Keratinocyte (primary cell): ENCODE results near the gene SYNDIG1. TPM values are rescaled to one million over a fixed set of nuclear protein-coding genes. Genes with fewer than 3 reads are reported as not detected.

Source experiments
- DNase-seq: peaks from one replicate; pipeline ENCODE4 v3.0.0-alpha.2; 2011; ENCODE audit warnings: low read depth, missing footprints, low spot score
- FAIRE-seq: peaks from 2 replicates; lab custom pipeline; 2011; peaks lifted over from hg19 to GRCh38; lab: Jason Lieb, UNC
- H2AFZ ChIP-seq: 2 replicates; pipeline ENCODE4 v1.6.0; 2012; ENCODE audit warnings: low read length, control low read depth, inconsistent platforms; ENCODE audit not compliant: control insufficient read depth
- H3K27ac ChIP-seq: 2 replicates; pipeline ENCODE4 v1.5.1; 2011; ENCODE audit warnings: low read length; ENCODE audit not compliant: control insufficient read depth, insufficient read depth
- H3K27me3 ChIP-seq: 3 replicates; pipeline ENCODE4 v1.6.0; 2011; ENCODE audit warnings: low read length; ENCODE audit not compliant: control insufficient read depth, insufficient read depth; ENCODE audit errors: extremely low read depth
- H3K36me3 ChIP-seq, 2 experiments: 2 replicates in 1 of 2; 3 replicates in 1 of 2; pipeline ENCODE4 v1.5.1; 2011; ENCODE audit warnings: low read length in 2 of 2, mild to moderate bottlenecking in 1 of 2; ENCODE audit not compliant: control insufficient read depth in 2 of 2, insufficient read depth in 2 of 2; ENCODE audit errors: extremely low read depth in 1 of 2
- H3K4me1 ChIP-seq: 3 replicates; pipeline ENCODE4 v1.5.1; 2011; ENCODE audit warnings: low read length; ENCODE audit not compliant: control insufficient read depth, insufficient read depth; ENCODE audit errors: extremely low read depth
- H3K4me2 ChIP-seq: 3 replicates; pipeline ENCODE4 v1.6.0; 2011; ENCODE audit warnings: low read depth, low read length; ENCODE audit not compliant: control insufficient read depth, insufficient read depth; ENCODE audit errors: extremely low read depth
- H3K4me3 ChIP-seq, 3 experiments: fragments of 200-600 bp in 1 of 3; sonication (generic) in 1 of 3; 2 replicates in 2 of 3; 3 replicates in 1 of 3; pipeline ENCODE4 v1.5.1; 2011 to 2016; ENCODE audit warnings: low read length in 3 of 3, mild to moderate bottlenecking in 3 of 3, control low read depth in 2 of 3, inconsistent platforms in 1 of 3, low read depth in 1 of 3, mixed read lengths in 1 of 3, mixed run types in 1 of 3, moderate library complexity in 1 of 3; ENCODE audit not compliant: control insufficient read depth in 2 of 3, insufficient read depth in 2 of 3; ENCODE audit errors: extremely low read depth in 1 of 3
- H3K79me2 ChIP-seq: 2 replicates; pipeline ENCODE4 v1.6.0; 2012; ENCODE audit warnings: low read length; ENCODE audit not compliant: control insufficient read depth, insufficient read depth
- H3K9ac ChIP-seq: 3 replicates; pipeline ENCODE4 v1.6.0; 2011; ENCODE audit warnings: low read length; ENCODE audit not compliant: control insufficient read depth, insufficient read depth; ENCODE audit errors: extremely low read depth
- H3K9me1 ChIP-seq: 3 replicates; pipeline ENCODE4 v1.6.0; 2011; ENCODE audit warnings: low read length; ENCODE audit not compliant: control insufficient read depth, insufficient read depth; ENCODE audit errors: extremely low read depth
- H3K9me3 ChIP-seq: 2 replicates; pipeline ENCODE4 v1.5.1; 2012; ENCODE audit warnings: low read depth, low read length; ENCODE audit not compliant: control insufficient read depth
- H4K20me1 ChIP-seq: 3 replicates; pipeline ENCODE4 v1.6.0; 2011; ENCODE audit warnings: low read length; ENCODE audit not compliant: control insufficient read depth, insufficient read depth; ENCODE audit errors: extremely low read depth
- CTCF ChIP-seq, 3 experiments: IDR thresholded peaks in 1 of 3; conservative IDR thresholded peaks in 1 of 3; optimal IDR thresholded peaks in 1 of 3; 2 replicates in 2 of 3; 3 replicates in 1 of 3; pipeline versions ENCODE3 to v1.5.1; 2011; ENCODE audit warnings: low read length in 3 of 3, mild to moderate bottlenecking in 3 of 3, moderate library complexity in 2 of 3, control low read depth in 1 of 3, inconsistent platforms in 1 of 3; ENCODE audit not compliant: insufficient read depth in 2 of 3; ENCODE audit errors: extremely low read depth in 1 of 3
- EZH2 ChIP-seq: IDR thresholded peaks from one replicate; pipeline ENCODE4 v1.6.1; 2012; ENCODE audit warnings: inconsistent platforms, mild to moderate bottlenecking, low read length, moderate library complexity
- dilution Hi-C: fragments of 300-500 bp; cut with MboI; formaldehyde crosslinking; loops from one replicate; pipeline ENCODE4 v1.7.0; 2020; ENCODE audit warnings: low sequenced_read_pairs; ENCODE audit not compliant: extremely low pct_ligation_motif_present
- polyA plus RNA-seq, 5 experiments: library from polyadenylated mRNA; depleted of rRNA in 3 of 5; stranded (reverse) in 3 of 5; stranded (forward) in 1 of 5; unstranded in 1 of 5; fragments of >200 nt; gene quantifications; 1 replicate in 1 of 5; 2 replicates in 3 of 5; 3 replicates in 1 of 5; pipeline versions ENCODE4 v1.2.1 to v1.2.3, GENCODE V29; 2011 to 2012; ENCODE audit warnings: missing spikeins in 2 of 5, low read depth in 1 of 5, low replicate concordance in 1 of 5

The SYNDIG1 gene
- polyA plus RNA-seq, 1 donor (not counting 4 experiments of a cell fraction or from before 2014, with no cell fraction given) = 0.38 TPM

GRCh38 chr20:24656391-24656790, 187.0 kb downstream of the SYNDIG1 start:
- Histone ChIP-seq H3K4me2 (no peak overlapping the region), H3K9me3 (no peaks in the 10 kb centered on the region), H3K27ac (no peak overlapping the region), H3K4me1 (no peaks in the 10 kb centered on the region), H3K36me3 (no peaks in the 10 kb centered on the region), H2AFZ (no peak overlapping the region), H4K20me1 (no peaks in the 10 kb centered on the region), H3K4me3 (no peak overlapping the region), H3K27me3 (no peaks in the 10 kb centered on the region), H3K9me1 (no peaks in the 10 kb centered on the region), H3K79me2 (no peaks in the 10 kb centered on the region), H3K9ac (no peak overlapping the region)
- no peak for FAIRE-seq
- DNase-seq = no peak
- dilution Hi-C loops = no loop called here
- no peak for TF ChIP-seq EZH2
- TF ChIP-seq CTCF (optimal IDR thresholded peaks at IDR 0.05 in 1 of 3, IDR thresholded peaks at IDR 0.05 in 1 of 3, conservative IDR thresholded peaks at IDR 0.05 in 1 of 3; ENCODE audit: extremely low read depth in 1 of 3, insufficient read depth in 2 of 3, low read length in 3 of 3) = no peak

GRCh38 chr20:24657196-24657595, 187.8 kb downstream of the SYNDIG1 start:
- Histone ChIP-seq H2AFZ (no peak overlapping the region), H3K36me3 (no peaks in the 10 kb centered on the region), H3K4me3 (no peak overlapping the region), H4K20me1 (no peaks in the 10 kb centered on the region), H3K79me2 (no peaks in the 10 kb centered on the region), H3K27me3 (no peaks in the 10 kb centered on the region), H3K9me3 (no peaks in the 10 kb centered on the region), H3K9ac (no peak overlapping the region), H3K9me1 (no peaks in the 10 kb centered on the region), H3K4me1 (no peaks in the 10 kb centered on the region), H3K27ac (no peak overlapping the region), H3K4me2 (no peak overlapping the region)
- no peak for TF ChIP-seq EZH2
- no peak for TF ChIP-seq CTCF (optimal IDR thresholded peaks at IDR 0.05 in 1 of 3, IDR thresholded peaks at IDR 0.05 in 1 of 3, conservative IDR thresholded peaks at IDR 0.05 in 1 of 3; ENCODE audit: extremely low read depth in 1 of 3, insufficient read depth in 2 of 3, low read length in 3 of 3)
- FAIRE-seq (no peak), DNase-seq (no peak)
- dilution Hi-C loops = no loop called here
